Activated naive CD4-positive, alpha-beta T cell treated with anti-CD3 and anti-CD28 coated beads, Interleukin-2, amount 50 U/mL, for 72 hours (primary cell): ENCODE measurements around the gene SPOPL. TPM values are rescaled to one million over a fixed set of nuclear protein-coding genes. Genes with fewer than 3 reads are reported as not detected.
"Not testable (repeated sequence)": the region's sequence is repeated elsewhere in the genome, so short reads cannot be mapped to it uniquely, and the experiment has no call there.

Experiments
- ATAC-seq, 2 donors: fragments of 150-1000 bp; cut with Tn5 transposase; 2 replicates each; pipeline ENCODE4 v1.10.0; 2021; ENCODE audit warnings: mild to moderate bottlenecking in 2 of 2, moderate library complexity in 2 of 2
- DNase-seq, 2 donors: peaks; one replicate each; pipeline ENCODE4 v3.0.0; 2021 to 2022; ENCODE audit warnings: low spot score in 2 of 2
- H3K27ac Mint-ChIP-seq, 2 donors: one replicate each; pipeline ENCODE4 v1.8.0; 2022; ENCODE audit warnings: mild to moderate bottlenecking in 2 of 2, mixed read lengths in 2 of 2
- H3K36me3 Mint-ChIP-seq, 2 donors: one replicate each; pipeline ENCODE4 v1.8.0; 2022; ENCODE audit warnings: mixed read lengths in 2 of 2
- H3K9me3 Mint-ChIP-seq, 2 donors: one replicate each; pipeline ENCODE4 v1.8.0; 2022; ENCODE audit warnings: mixed read lengths in 2 of 2
- total RNA-seq, 2 donors: library from RNA; stranded (reverse); gene quantifications; one replicate each; pipeline ENCODE4 v1.2.3, GENCODE V29; 2022

SPOPL gene
- total RNA-seq, 2 donors from 2014 or later = 13.8 to 15.4 TPM

- peaks cover 20 to 21% of the 10 kb centered on the region in 2 donors for H3K9me3 Mint-ChIP-seq
- no peak for ATAC-seq
- H3K36me3 Mint-ChIP-seq = peaks cover 37 to 55% of the 10 kb centered on the region in 2 donors
- peak overlapping the region in 1 of 2 donors; percentile 40 for H3K27ac Mint-ChIP-seq
- no peak for DNase-seq
Observed at GRCh38 chr2:138537170-138537915, 35.8 kb downstream of the SPOPL start.

DNA sequence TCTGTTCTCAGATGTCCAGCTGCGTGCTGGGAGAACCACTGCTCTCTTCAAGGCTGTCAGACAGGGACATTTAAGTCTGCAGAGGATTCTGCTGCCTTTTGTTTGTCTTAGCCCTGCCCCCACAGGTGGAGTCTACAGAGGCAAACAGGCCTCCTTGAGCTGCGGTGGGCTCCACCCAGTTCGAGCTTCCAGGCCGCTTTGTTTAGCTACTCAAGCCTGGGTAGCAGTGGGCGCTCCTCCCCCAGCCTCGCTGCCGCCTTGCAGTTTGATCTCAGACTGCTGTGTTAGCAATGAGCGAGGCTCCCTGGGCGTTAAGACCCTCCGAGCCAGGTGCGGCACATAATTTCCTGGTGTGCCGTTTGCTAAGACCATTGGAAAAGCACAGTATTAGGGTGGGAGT, 42.6 kb downstream of the SPOPL start:
- H3K9me3 Mint-ChIP-seq, ATAC-seq, DNase-seq, H3K27ac Mint-ChIP-seq: not testable (repeated sequence)
- peaks cover 16 to 39% of the 10 kb centered on the region in 2 donors for H3K36me3 Mint-ChIP-seq

- no peaks in the 10 kb centered on the region for H3K9me3 Mint-ChIP-seq
- H3K36me3 Mint-ChIP-seq = peaks cover 9 to 26% of the 10 kb centered on the region in 2 donors
- DNase-seq (no peak), ATAC-seq (no peak)
- no peak overlapping the region for H3K27ac Mint-ChIP-seq
Observed at GRCh38 chr2:138548796-138549195, 47.2 kb downstream of the SPOPL start.

DNA sequence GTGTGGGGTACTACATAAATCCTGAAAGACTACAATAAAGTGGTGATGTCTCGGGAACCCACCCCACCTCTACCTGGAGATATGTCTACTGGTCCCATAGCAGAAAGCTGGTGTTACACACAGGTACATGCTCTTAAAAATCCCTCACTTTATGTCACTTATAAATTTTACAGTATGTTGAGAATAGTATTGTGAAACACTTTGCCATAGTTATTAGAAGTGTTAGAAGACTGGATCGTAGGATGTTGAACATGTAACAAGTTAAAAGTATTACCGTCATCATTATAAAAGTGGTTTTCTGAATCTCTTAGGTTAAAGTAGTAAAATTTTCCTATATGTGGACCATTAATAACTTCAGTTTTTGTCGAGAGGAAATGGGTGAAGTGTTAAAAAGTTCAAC, 48.6 kb downstream of the SPOPL start:
- ATAC-seq (no peak), DNase-seq (no peak)
- no peak overlapping the region for H3K27ac Mint-ChIP-seq
- no peaks in the 10 kb centered on the region for H3K9me3 Mint-ChIP-seq
- peaks cover 14 to 31% of the 10 kb centered on the region in 2 donors for H3K36me3 Mint-ChIP-seq

DNA sequence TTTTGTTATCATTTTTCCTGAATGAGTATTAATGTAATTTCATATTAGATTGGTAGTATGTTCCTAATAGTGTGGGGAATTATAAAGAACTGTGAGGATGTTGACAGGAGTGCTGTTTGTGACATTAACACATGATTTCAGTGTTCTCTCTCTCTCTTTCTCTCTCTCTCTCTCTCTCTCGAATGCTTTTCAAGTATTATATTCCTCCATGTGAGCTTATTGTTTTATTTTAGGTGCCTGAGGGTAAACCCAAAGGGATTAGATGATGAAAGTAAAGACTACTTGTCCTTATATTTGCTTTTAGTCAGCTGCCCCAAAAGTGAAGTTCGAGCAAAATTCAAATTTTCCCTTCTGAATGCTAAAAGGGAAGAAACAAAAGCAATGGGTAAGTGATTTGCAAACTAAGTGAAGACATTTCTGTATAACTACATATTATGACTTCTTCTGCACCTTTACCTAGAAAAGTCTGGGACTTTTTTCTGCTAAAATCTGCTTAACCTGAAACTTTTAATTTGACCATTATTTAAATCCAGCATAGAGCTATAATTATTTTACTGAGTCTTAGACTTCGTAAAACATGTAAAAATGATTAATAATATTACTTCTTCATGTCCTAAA, 49.2 kb downstream of the SPOPL start:
- H3K27ac Mint-ChIP-seq = no peak overlapping the region
- no peaks in the 10 kb centered on the region for H3K9me3 Mint-ChIP-seq
- ATAC-seq (no peak), DNase-seq (no peak)
- peaks cover 14 to 36% of the 10 kb centered on the region in 2 donors for H3K36me3 Mint-ChIP-seq

GRCh38 chr2:138554123-138554522, 52.6 kb downstream of the SPOPL start:
- peaks cover 17 to 36% of the 10 kb centered on the region in 2 donors for H3K36me3 Mint-ChIP-seq
- H3K9me3 Mint-ChIP-seq = no peaks in the 10 kb centered on the region
- no peak overlapping the region for H3K27ac Mint-ChIP-seq
- no peak for ATAC-seq
- DNase-seq = no peak

- H3K27ac Mint-ChIP-seq = no peak overlapping the region
- DNase-seq (no peak), ATAC-seq (no peak)
- H3K9me3 Mint-ChIP-seq = no peaks in the 10 kb centered on the region
- peaks cover 6 to 16% of the 10 kb centered on the region in 2 donors for H3K36me3 Mint-ChIP-seq
Observed at GRCh38 chr2:138559641-138560040, 58.1 kb downstream of the SPOPL start.

- Mint-ChIP-seq H3K9me3 (no peaks in the 10 kb centered on the region), H3K36me3 (peaks cover 0 to 14% of the 10 kb centered on the region in 2 donors), H3K27ac (no peak overlapping the region)
- DNase-seq (no peak), ATAC-seq (no peak)
Observed at GRCh38 chr2:138564586-138565229, 63.1 kb downstream of the SPOPL start.

DNA sequence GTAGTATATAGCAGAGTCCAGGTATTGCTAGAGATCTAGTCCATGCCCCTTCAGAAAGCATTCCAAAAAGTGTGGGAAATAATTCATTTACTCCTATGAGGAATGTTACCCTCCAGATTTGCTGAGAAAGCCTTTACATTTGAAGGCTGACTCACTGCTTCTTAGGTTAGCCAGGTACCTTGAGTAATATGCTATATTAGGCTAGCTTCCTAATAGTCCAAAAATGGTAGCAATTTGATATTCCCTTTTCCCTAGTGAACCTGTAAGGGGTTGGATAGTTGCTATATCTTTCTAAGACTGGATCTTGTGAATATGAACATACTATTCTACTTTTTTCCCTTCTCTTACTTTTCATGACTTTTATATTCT, 63.6 kb downstream of the SPOPL start:
- no peak for ATAC-seq
- peaks cover 0 to 14% of the 10 kb centered on the region in 2 donors for H3K36me3 Mint-ChIP-seq
- DNase-seq = no peak
- H3K27ac Mint-ChIP-seq = no peak overlapping the region
- no peaks in the 10 kb centered on the region for H3K9me3 Mint-ChIP-seq

GRCh38 chr2:138572318-138572717, 70.7 kb downstream of the SPOPL start:
- H3K9me3 Mint-ChIP-seq = peaks cover 0 to 5% of the 10 kb centered on the region in 2 donors
- ATAC-seq = no peak

GRCh38 chr2:138577066-138577465, 75.5 kb downstream of the SPOPL start:
- Mint-ChIP-seq H3K27ac (no peak overlapping the region), H3K9me3 (peaks cover 12 to 29% of the 10 kb centered on the region in 2 donors), H3K36me3 (peaks cover 40 to 66% of the 10 kb centered on the region in 2 donors)
- no peak for DNase-seq
- no peak for ATAC-seq

More at GRCh38 chr2:138572318-138572717, 70.7 kb downstream of the SPOPL start:
- Mint-ChIP-seq H3K36me3 (peaks cover 26 to 45% of the 10 kb centered on the region in 2 donors), H3K27ac (no peak overlapping the region)
- DNase-seq = no peak

- ATAC-seq (no peak), DNase-seq (no peak)
- Mint-ChIP-seq H3K9me3 (peaks cover 12 to 29% of the 10 kb centered on the region in 2 donors), H3K36me3 (peaks cover 29 to 60% of the 10 kb centered on the region in 2 donors), H3K27ac (no peak overlapping the region)
Observed at GRCh38 chr2:138579556-138579955, 78.0 kb downstream of the SPOPL start.

DNA sequence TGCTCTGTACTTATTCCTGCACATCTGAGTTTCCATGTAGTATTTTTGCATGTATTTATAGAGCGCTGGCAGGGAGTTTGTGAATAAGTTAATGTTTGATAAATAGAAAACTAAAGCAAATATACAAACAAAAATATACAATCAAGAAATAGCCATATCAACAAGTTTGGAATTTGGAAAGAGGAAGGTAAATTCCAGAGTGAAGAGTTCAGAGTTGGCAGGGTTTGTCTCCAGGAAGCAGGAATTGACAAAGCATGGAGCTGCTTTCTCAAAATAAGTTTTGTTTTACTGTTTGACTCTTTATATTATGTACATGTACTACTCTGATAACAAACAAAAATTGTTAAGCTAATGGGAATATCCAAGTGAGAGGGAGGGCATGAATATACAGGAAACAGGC, 80.3 kb downstream of the SPOPL start:
- Mint-ChIP-seq H3K9me3 (peaks cover 12 to 24% of the 10 kb centered on the region in 2 donors), H3K27ac (no peak overlapping the region), H3K36me3 (peaks cover 20 to 44% of the 10 kb centered on the region in 2 donors)
- DNase-seq (no peak), ATAC-seq (no peak)

DNA sequence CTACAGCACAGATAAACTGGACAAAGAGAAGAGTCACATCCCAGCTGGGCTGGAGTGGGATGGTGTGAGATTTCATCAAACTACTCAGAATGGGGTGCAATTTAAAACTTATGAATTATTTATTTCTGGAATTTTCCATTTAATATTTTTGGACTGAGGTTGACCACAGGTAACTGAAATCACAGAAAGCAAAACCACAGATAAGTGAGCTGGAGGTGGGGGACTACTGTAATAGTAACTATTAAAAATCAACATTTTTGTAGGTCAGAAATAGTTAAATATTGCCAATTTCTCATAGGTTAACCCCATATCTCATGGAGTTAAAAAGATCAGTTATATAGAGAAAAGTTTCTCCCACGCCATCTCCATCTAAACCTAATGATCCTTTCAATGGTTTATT, 88.1 kb downstream of the SPOPL start:
- Mint-ChIP-seq H3K9me3 (no peaks in the 10 kb centered on the region), H3K36me3 (no peaks in the 10 kb centered on the region), H3K27ac (no peak overlapping the region)
- no peak for DNase-seq
- no peak for ATAC-seq

- DNase-seq = no peak
- no peaks in the 10 kb centered on the region for H3K36me3 Mint-ChIP-seq
- no peaks in the 10 kb centered on the region for H3K9me3 Mint-ChIP-seq
- ATAC-seq = no peak
- H3K27ac Mint-ChIP-seq = no peak overlapping the region
Observed at GRCh38 chr2:138596403-138596802, 94.8 kb downstream of the SPOPL start.

- DNase-seq (no peak), ATAC-seq (no peak)
- Mint-ChIP-seq H3K27ac (no peak overlapping the region), H3K36me3 (no peaks in the 10 kb centered on the region), H3K9me3 (no peaks in the 10 kb centered on the region)
Observed at GRCh38 chr2:138600732-138601457, 99.3 kb downstream of the SPOPL start.
